Measurements from ENCODE around the gene SMG9.

The SMG9 gene

GRCh38 chr19:43708716-43709115 is 46.0 kb downstream of the SMG9 start:
- TF ChIP-seq CTCF (IDR thresholded peaks at IDR 0.05; ENCODE audit: insufficient read depth, low read depth, low read length, missing control alignments): no peak
- no peak for DNase-seq (ENCODE audit: low read depth)
- no peak overlapping the region for H3K4me3 ChIP-seq (ENCODE audit: low read depth, low read length)

GRCh38 chr19:43707158-43707712 is 47.5 kb downstream of the SMG9 start:
- DNase-seq (ENCODE audit: low read depth): no peak
- H3K4me3 ChIP-seq (ENCODE audit: low read depth, low read length): no peak overlapping the region
- no peak for TF ChIP-seq CTCF (IDR thresholded peaks at IDR 0.05; ENCODE audit: insufficient read depth, low read depth, low read length, missing control alignments)

GRCh38 chr19:43705729-43706128 is 49.0 kb downstream of the SMG9 start:
- H3K4me3 ChIP-seq (ENCODE audit: low read depth, low read length): no peak overlapping the region
- DNase-seq (ENCODE audit: low read depth): no peak
- no peak for TF ChIP-seq CTCF (IDR thresholded peaks at IDR 0.05; ENCODE audit: insufficient read depth, low read depth, low read length, missing control alignments)

- no peak for DNase-seq (ENCODE audit: low read depth)
- H3K4me3 ChIP-seq (ENCODE audit: low read depth, low read length): no peak overlapping the region
- no peak for TF ChIP-seq CTCF (IDR thresholded peaks at IDR 0.05; ENCODE audit: insufficient read depth, low read depth, low read length, missing control alignments)
These were observed 50.6 kb downstream of the SMG9 start for GRCh38 chr19:43704002-43704705.

GRCh38 chr19:43700395-43701000 is 54.3 kb downstream of the SMG9 start:
- DNase-seq (ENCODE audit: low read depth): no peak
- no peak overlapping the region for H3K4me3 ChIP-seq (ENCODE audit: low read depth, low read length)
- TF ChIP-seq CTCF (IDR thresholded peaks at IDR 0.05; ENCODE audit: insufficient read depth, low read depth, low read length, missing control alignments): no peak

GRCh38 chr19:43699506-43700394 is 55.0 kb downstream of the SMG9 start:
- no peak for TF ChIP-seq CTCF (IDR thresholded peaks at IDR 0.05; ENCODE audit: insufficient read depth, low read depth, low read length, missing control alignments)
- no peak for DNase-seq (ENCODE audit: low read depth)
- no peak overlapping the region for H3K4me3 ChIP-seq (ENCODE audit: low read depth, low read length)

All from GM12865 (cell line).